Small intestine (tissue), 7 donors: ENCODE measurements around the gene CD320. TPM values are rescaled to one million over a fixed set of nuclear protein-coding genes. Genes with fewer than 3 reads are reported as not detected.

ENCODE experiments used
- DNase-seq, 2 donors: peaks; one replicate each; pipeline versions ENCODE4 v3.0.0 to v3.0.0-alpha.2; 2013
- FAIRE-seq: peaks from 2 replicates; lab custom pipeline; 2012; peaks lifted over from hg19 to GRCh38; lab: Jason Lieb, UNC
- H3K27ac ChIP-seq, 3 donors: one replicate each; pipeline ENCODE4 v1.5.1; 2013; ENCODE audit warnings: low read length in 2 of 3, mild to moderate bottlenecking in 2 of 3, control low read depth in 1 of 3, inconsistent platforms in 1 of 3, low read depth in 1 of 3, moderate library complexity in 1 of 3
- H3K27me3 ChIP-seq, 3 donors: one replicate each; pipeline ENCODE4 v1.6.1; 2013; ENCODE audit warnings: low read length in 3 of 3, inconsistent platforms in 1 of 3; ENCODE audit not compliant: control insufficient read depth in 3 of 3, insufficient read depth in 3 of 3
- H3K36me3 ChIP-seq, 3 donors: one replicate each; pipeline ENCODE4 v1.6.1; 2013; ENCODE audit warnings: low read length in 3 of 3, inconsistent platforms in 1 of 3, low read depth in 1 of 3, mild to moderate bottlenecking in 1 of 3, moderate library complexity in 1 of 3; ENCODE audit not compliant: control insufficient read depth in 3 of 3, insufficient read depth in 2 of 3
- H3K4me1 ChIP-seq, 3 donors: one replicate each; pipeline ENCODE4 v1.6.1; 2013; ENCODE audit warnings: low read length in 2 of 3, inconsistent platforms in 1 of 3, low read depth in 1 of 3, mild to moderate bottlenecking in 1 of 3, moderate library complexity in 1 of 3; ENCODE audit not compliant: control insufficient read depth in 3 of 3, insufficient read depth in 2 of 3
- H3K4me3 ChIP-seq, 3 donors: one replicate each; pipeline ENCODE4 v1.5.1; 2013; ENCODE audit warnings: low read length in 3 of 3, control low read depth in 1 of 3, inconsistent platforms in 1 of 3, low read depth in 1 of 3, mild to moderate bottlenecking in 1 of 3, moderate library complexity in 1 of 3
- H3K9me3 ChIP-seq, 2 donors: one replicate each; pipeline ENCODE4 v1.6.1; 2013; ENCODE audit warnings: low read depth in 1 of 2, low read length in 1 of 2; ENCODE audit not compliant: control insufficient read depth in 2 of 2, insufficient read depth in 1 of 2
- WGBS, 3 donors: extraction: QIAGEN DNeasy Blood & Tissue Kit; methylation state at CpG; one replicate each; pipeline ENCODE4 v1.1.7; 2013; 5-methylcytosine and 5-hydroxymethylcytosine counted together
- polyA plus RNA-seq, 4 donors: library from polyadenylated mRNA; stranded (reverse) in 3 of 4; unstranded in 1 of 4; fragments of 200-250 nt in 3 of 4; fragments of 120-200 nt in 1 of 4; gene quantifications; one replicate each; pipeline versions ENCODE4 v1.2.1 to v1.2.3, GENCODE V29; 2013
- donor health status: healthy with polysubstance abuse.
- donor health status: control.
- donor health status: control.
- donor health status: Bipolar disorder and iron deficiency.
- donor health status: healthy.

CD320 gene
- polyA plus RNA-seq, 4 donors, result 9.8 to 64.7 (median 17.1) TPM

DNA sequence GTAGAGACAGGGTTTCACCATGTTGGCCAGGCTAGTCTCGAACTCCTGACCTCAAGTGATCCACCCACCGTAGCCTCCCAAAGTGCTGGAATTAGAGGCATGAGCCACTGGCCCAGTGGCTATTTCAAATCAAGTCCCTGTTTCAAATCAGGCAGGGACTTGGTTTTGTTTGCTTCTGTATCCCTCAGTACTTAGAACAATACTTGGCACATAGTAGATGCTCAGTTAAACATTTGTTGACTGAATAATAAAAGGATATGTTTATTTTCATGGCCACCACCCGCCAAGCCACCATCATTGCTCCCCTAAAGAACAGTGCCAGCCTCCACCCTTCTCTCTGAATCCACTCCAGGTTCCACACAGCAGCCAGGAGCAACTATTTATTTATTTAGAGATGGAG, 17.3 kb upstream of the CD320 start:
- FAIRE-seq (no peak), DNase-seq (no peak)
- Histone ChIP-seq H3K27me3 (peaks cover 0 to 6% (median 0%) of the 10 kb centered on the region in 3 donors), H3K9me3 (peaks cover 0 to 3% of the 10 kb centered on the region in 2 donors), H3K4me1 (peaks cover 0 to 10% (median 10%) of the 10 kb centered on the region in 3 donors), H3K4me3 (no peak overlapping the region), H3K36me3 (peaks cover 0 to 27% (median 2%) of the 10 kb centered on the region in 3 donors), H3K27ac (no peak overlapping the region)
- 89 to 96% (median 92%) methylated on average over 3 of the region's 3 CpGs for WGBS, 3 donors

DNA sequence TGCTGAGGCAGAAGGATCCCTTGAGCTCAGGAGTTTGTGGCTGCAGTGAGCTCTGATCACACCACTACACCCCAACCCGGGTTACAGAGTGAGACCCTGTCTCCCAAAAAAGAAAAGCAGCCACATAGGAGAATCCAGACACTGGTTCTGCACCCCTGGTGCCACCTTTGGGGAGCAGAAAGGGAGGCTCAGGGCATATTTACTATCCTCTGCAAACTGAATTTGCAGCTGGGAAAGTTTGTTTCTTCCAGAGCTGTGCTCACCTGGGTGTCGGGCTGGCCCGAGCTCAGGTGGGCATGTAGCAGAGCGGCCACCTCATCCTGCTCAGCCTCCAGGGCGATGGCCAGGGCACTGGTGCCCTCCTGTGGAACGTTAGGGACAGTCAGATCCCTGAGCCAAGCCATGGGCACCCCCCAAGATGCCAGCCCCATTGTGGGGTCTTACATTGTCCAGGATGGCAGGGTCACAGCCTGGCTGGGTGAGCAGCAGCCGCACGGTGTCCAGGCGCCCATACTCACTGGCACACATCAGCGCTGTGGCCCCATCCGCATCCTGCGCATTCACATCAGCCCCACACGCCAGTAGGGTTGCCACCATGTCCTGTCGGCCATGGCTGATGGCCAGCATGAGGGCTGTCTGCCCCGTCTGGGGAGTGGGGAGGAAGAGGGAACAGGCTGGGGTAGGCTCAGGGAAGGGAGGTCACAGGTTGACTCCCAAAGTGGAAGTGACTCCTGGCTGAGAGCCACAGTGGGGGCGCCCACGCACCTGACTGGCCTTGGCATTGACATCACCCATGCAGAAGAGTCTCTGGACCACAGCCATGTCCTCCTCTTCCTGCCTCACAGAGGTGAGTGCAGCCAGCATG, 16.3 kb upstream of the CD320 start:
- FAIRE-seq, result no peak
- no peak overlapping the region for H3K4me3 ChIP-seq
- H3K9me3 ChIP-seq, result peaks cover 0 to 3% of the 10 kb centered on the region in 2 donors
- WGBS, 3 donors, result 69 to 78% (median 73%) methylated on average over 16 to 17 of the region's 17 CpGs
- peaks cover 0 to 6% (median 0%) of the 10 kb centered on the region in 3 donors for H3K27me3 ChIP-seq
- no peak overlapping the region for H3K27ac ChIP-seq
- H3K4me1 ChIP-seq, result peaks cover 5 to 18% (median 10%) of the 10 kb centered on the region in 3 donors
- peaks cover 0 to 27% (median 2%) of the 10 kb centered on the region in 3 donors for H3K36me3 ChIP-seq
- no peak for DNase-seq

- 67 to 89% (median 89%) methylated on average over 1 of the region's 1 CpG for WGBS, 3 donors
- no peak overlapping the region for H3K4me3 ChIP-seq
- H3K27me3 ChIP-seq, result peaks cover 0 to 6% (median 0%) of the 10 kb centered on the region in 3 donors
- peaks cover 0 to 3% of the 10 kb centered on the region in 2 donors for H3K9me3 ChIP-seq
- H3K4me1 ChIP-seq, result peaks cover 5 to 18% (median 10%) of the 10 kb centered on the region in 3 donors
- FAIRE-seq (no peak), DNase-seq (no peak)
- H3K36me3 ChIP-seq, result peaks cover 0 to 27% (median 2%) of the 10 kb centered on the region in 3 donors
- H3K27ac ChIP-seq, result no peak overlapping the region
These were observed 15.6 kb upstream of the CD320 start for GRCh38 chr19:8323781-8324185.

DNA sequence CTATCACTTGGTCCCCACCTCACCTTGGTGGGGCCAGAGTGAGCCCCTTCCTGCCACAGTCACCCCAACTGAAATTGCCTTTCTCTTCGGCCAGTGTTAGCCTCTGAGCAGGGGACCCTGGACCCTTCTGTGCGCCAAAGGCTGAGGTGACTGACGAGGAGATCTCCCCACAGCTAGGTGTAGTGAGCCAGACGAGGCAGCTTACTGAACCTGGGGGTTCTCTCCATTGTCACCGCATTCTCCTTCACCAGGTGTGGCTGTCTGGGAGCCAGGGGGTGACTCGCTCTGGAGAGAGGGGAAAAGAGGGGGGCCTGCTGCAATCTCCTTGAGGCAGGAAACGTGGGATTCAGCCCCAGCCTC, 14.5 kb upstream of the CD320 start:
- no peak for FAIRE-seq
- peaks cover 0 to 6% (median 0%) of the 10 kb centered on the region in 3 donors for H3K27me3 ChIP-seq
- H3K36me3 ChIP-seq, result peaks cover 0 to 32% (median 2%) of the 10 kb centered on the region in 3 donors
- peaks cover 5 to 18% (median 10%) of the 10 kb centered on the region in 3 donors for H3K4me1 ChIP-seq
- 27 to 50% (median 31%) methylated on average over 7 of the region's 7 CpGs for WGBS, 3 donors
- H3K27ac ChIP-seq, result no peak overlapping the region
- H3K9me3 ChIP-seq, result peaks cover 0 to 3% of the 10 kb centered on the region in 2 donors
- DNase-seq, result no peak
- peak overlapping the region in 2 of 3 donors; percentile 95 to 100 for H3K4me3 ChIP-seq

DNA sequence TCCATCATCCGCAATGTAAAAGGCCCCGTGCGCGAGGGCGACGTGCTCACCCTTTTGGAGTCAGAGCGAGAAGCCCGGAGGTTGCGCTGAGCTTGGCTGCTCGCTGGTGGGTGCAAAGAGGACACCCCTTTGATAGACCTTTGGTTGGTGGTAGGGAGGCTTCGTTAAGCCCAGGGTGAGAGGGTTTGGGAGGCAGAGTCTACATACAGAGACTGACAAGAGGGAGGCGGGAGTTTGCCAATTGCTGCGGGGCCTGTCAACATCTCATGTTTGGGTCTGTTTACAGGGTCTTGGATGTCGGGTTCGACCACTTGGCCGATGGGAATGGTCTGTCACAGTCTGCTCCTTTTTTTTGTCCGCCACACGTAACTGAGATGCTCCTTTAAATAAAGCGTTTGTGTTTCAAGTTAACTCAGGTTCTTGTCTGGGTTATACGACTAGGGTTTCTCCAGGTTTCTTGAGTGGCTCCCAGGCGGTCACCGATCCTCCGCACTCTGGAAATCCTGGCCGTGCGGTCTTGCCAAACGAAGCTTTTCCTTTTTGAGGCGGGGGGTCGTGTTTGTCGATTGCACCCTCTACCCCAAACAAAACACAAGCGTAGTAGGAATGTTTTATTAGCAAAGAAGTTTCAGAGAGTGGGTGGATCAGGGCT, 14.0 kb upstream of the CD320 start:
- Histone ChIP-seq H3K9me3 (peaks cover 0 to 3% of the 10 kb centered on the region in 2 donors), H3K4me1 (peaks cover 5 to 18% (median 10%) of the 10 kb centered on the region in 3 donors), H3K27ac (peak overlapping the region; percentile 41 to 89 (median 68)), H3K27me3 (peaks cover 0 to 6% (median 0%) of the 10 kb centered on the region in 3 donors), H3K36me3 (peaks cover 0 to 36% (median 2%) of the 10 kb centered on the region in 3 donors), H3K4me3 (peak overlapping the region; percentile 86 to 100 (median 95))
- FAIRE-seq, result no peak
- 4 to 14% (median 6%) methylated on average over 27 to 30 of the region's 30 CpGs for WGBS, 3 donors
- DNase-seq, result no peak

- Histone ChIP-seq H3K36me3 (peaks cover 0 to 43% (median 2%) of the 10 kb centered on the region in 3 donors), H3K9me3 (no peaks in the 10 kb centered on the region), H3K27me3 (no peaks in the 10 kb centered on the region), H3K4me3 (peak within 1 kb of the TSS; percentile 86 to 100 (median 95)), H3K4me1 (peaks cover 5 to 18% (median 10%) of the 10 kb centered on the region in 3 donors), H3K27ac (peak within 1 kb of the TSS; percentile 87 to 96 (median 89))
- 0% methylated on average over 64 to 72 of the region's 72 CpGs for WGBS, 3 donors
- no peak for FAIRE-seq
- DNase-seq, result peak; percentile 93 to 98
These were observed 13.2 kb upstream of the CD320 start, which contains the start of the genes NDUFA7 and RPS28 for GRCh38 chr19:8321067-8321985. TSS of gene NDUFA7 (minus strand) at chr19:8321375. CDS start at chr19:8321358, 17 bp downstream. TSS of gene RPS28 (plus strand) at chr19:8321496. CDS start at chr19:8321531, 35 bp downstream.

GRCh38 chr19:8320564-8321066, 12.5 kb upstream of the CD320 start:
- H3K4me1 ChIP-seq, result peaks cover 5 to 18% (median 10%) of the 10 kb centered on the region in 3 donors
- peak overlapping the region; percentile 73 to 100 (median 95) for H3K4me3 ChIP-seq
- 1% methylated on average over 16 of the region's 16 CpGs for WGBS, 3 donors
- peaks cover 0 to 50% (median 2%) of the 10 kb centered on the region in 3 donors for H3K36me3 ChIP-seq
- no peak for FAIRE-seq
- peak; percentile 21 to 67 for DNase-seq
- no peaks in the 10 kb centered on the region for H3K27me3 ChIP-seq
- no peaks in the 10 kb centered on the region for H3K9me3 ChIP-seq
- peak overlapping the region; percentile 87 to 96 (median 89) for H3K27ac ChIP-seq
